Measurements from ENCODE around the gene LHX2. TPM values are rescaled to one million over a fixed set of nuclear protein-coding genes. Genes with fewer than 3 reads are reported as not detected.

The LHX2 gene
- total RNA-seq, 1 experiment from 2014 or later, result not detected

GRCh38 chr9:124000784-124001457 lies 10.6 kb upstream of the LHX2 start:
- DNase-seq, result no peak
- Mint-ChIP-seq H3K27ac (ENCODE audit: unreplicated experiment) (no peak overlapping the region), H3K4me1 (ENCODE audit: low read depth, unreplicated experiment) (peaks cover 25% of the 10 kb centered on the region), H3K4me3 (ENCODE audit: low read depth, unreplicated experiment) (peak overlapping the region; percentile 31), H3K36me3 (ENCODE audit: insufficient read depth, unreplicated experiment) (no peaks in the 10 kb centered on the region), H3K27me3 (ENCODE audit: unreplicated experiment) (peaks cover 100% of the 10 kb centered on the region), H3K9me3 (ENCODE audit: low read depth, unreplicated experiment) (no peaks in the 10 kb centered on the region)
- no TSS peak for BruUV-seq (replicated peaks)
- intact Hi-C loops (cut with micrococcal nuclease; ENCODE audit: unreplicated experiment), result no loop called here
- CTCF ChIA-PET, result no interaction called here
- TF ChIP-seq CTCF (IDR thresholded peaks at IDR 0.05; ENCODE audit: unreplicated experiment), result no peak

- Mint-ChIP-seq H3K27ac (ENCODE audit: unreplicated experiment) (no peak overlapping the region), H3K36me3 (ENCODE audit: insufficient read depth, unreplicated experiment) (no peaks in the 10 kb centered on the region), H3K27me3 (ENCODE audit: unreplicated experiment) (peaks cover 100% of the 10 kb centered on the region), H3K4me3 (ENCODE audit: low read depth, unreplicated experiment) (no peak overlapping the region), H3K9me3 (ENCODE audit: low read depth, unreplicated experiment) (no peaks in the 10 kb centered on the region), H3K4me1 (ENCODE audit: low read depth, unreplicated experiment) (peaks cover 25% of the 10 kb centered on the region)
- BruUV-seq (replicated peaks), result no TSS peak
- CTCF ChIA-PET, result no interaction called here
- DNase-seq, result no peak
- TF ChIP-seq CTCF (IDR thresholded peaks at IDR 0.05; ENCODE audit: unreplicated experiment), result no peak
- intact Hi-C loops (cut with micrococcal nuclease; ENCODE audit: unreplicated experiment), result no loop called here
These were observed 10.1 kb upstream of the LHX2 start for GRCh38 chr9:124001458-124001799.

GRCh38 chr9:124001866-124002525 lies 9.6 kb upstream of the LHX2 start:
- intact Hi-C loops (cut with micrococcal nuclease; ENCODE audit: unreplicated experiment), result no loop called here
- peaks cover 100% of the 10 kb centered on the region for H3K27me3 Mint-ChIP-seq (ENCODE audit: unreplicated experiment)
- H3K9me3 Mint-ChIP-seq (ENCODE audit: low read depth, unreplicated experiment), result no peaks in the 10 kb centered on the region
- no peaks in the 10 kb centered on the region for H3K36me3 Mint-ChIP-seq (ENCODE audit: insufficient read depth, unreplicated experiment)
- no peak for TF ChIP-seq CTCF (IDR thresholded peaks at IDR 0.05; ENCODE audit: unreplicated experiment)
- CTCF ChIA-PET, result no interaction called here
- no peak overlapping the region for H3K27ac Mint-ChIP-seq (ENCODE audit: unreplicated experiment)
- no TSS peak for BruUV-seq (replicated peaks)
- H3K4me3 Mint-ChIP-seq (ENCODE audit: low read depth, unreplicated experiment), result no peak overlapping the region
- no peak for DNase-seq
- H3K4me1 Mint-ChIP-seq (ENCODE audit: low read depth, unreplicated experiment), result peaks cover 25% of the 10 kb centered on the region

GRCh38 chr9:124003636-124004349 lies 7.8 kb upstream of the LHX2 start:
- DNase-seq, result no peak
- Mint-ChIP-seq H3K36me3 (ENCODE audit: insufficient read depth, unreplicated experiment) (no peaks in the 10 kb centered on the region), H3K27ac (ENCODE audit: unreplicated experiment) (no peak overlapping the region), H3K27me3 (ENCODE audit: unreplicated experiment) (peaks cover 100% of the 10 kb centered on the region), H3K9me3 (ENCODE audit: low read depth, unreplicated experiment) (no peaks in the 10 kb centered on the region), H3K4me1 (ENCODE audit: low read depth, unreplicated experiment) (peaks cover 9% of the 10 kb centered on the region), H3K4me3 (ENCODE audit: low read depth, unreplicated experiment) (no peak overlapping the region)
- intact Hi-C loops (cut with micrococcal nuclease; ENCODE audit: unreplicated experiment), result no loop called here
- CTCF ChIA-PET, result no interaction called here
- no TSS peak for BruUV-seq (replicated peaks)
- TF ChIP-seq CTCF (IDR thresholded peaks at IDR 0.05; ENCODE audit: unreplicated experiment), result no peak
